ENCODE results near the gene ACTA2. TPM values are rescaled to one million over a fixed set of nuclear protein-coding genes. Genes with fewer than 3 reads are reported as not detected.

The ACTA2 gene
- 34.3 and 37.6 TPM in 2 replicates for total RNA-seq

GRCh38 chr10:88952647-88953111, at the start of gene ACTA2:
ACTA2 (minus strand) TSS chr10:88952773; CDS start chr10:88948930, 3,843 bp downstream.
- TF ChIP-seq CTCF (IDR thresholded peaks at IDR 0.05; ENCODE audit: insufficient read depth, low read length, poor library complexity, severe bottlenecking), result no peak
- Histone ChIP-seq H3K27me3 (ENCODE audit: control insufficient read depth, insufficient read depth, low read length) (no peaks in the 10 kb centered on the region), H3K4me3 (ENCODE audit: low read depth, low read length) (no peak within 1 kb of the TSS), H3K36me3 (ENCODE audit: control insufficient read depth, insufficient read depth, low read length) (no peaks in the 10 kb centered on the region)
- DNase-seq (ENCODE audit: low read depth), result no peak

- DNase-seq (ENCODE audit: low read depth), result no peak
- no peak for TF ChIP-seq CTCF (IDR thresholded peaks at IDR 0.05; ENCODE audit: insufficient read depth, low read length, poor library complexity, severe bottlenecking)
These were observed 49.1 kb upstream of the ACTA2 start for GRCh38 chr10:89001729-89002072.

GRCh38 chr10:89001024-89001728, 48.6 kb upstream of the ACTA2 start:
- Histone ChIP-seq H3K36me3 (ENCODE audit: control insufficient read depth, insufficient read depth, low read length) (no peaks in the 10 kb centered on the region), H3K4me3 (ENCODE audit: low read depth, low read length) (no peak overlapping the region), H3K27me3 (ENCODE audit: control insufficient read depth, insufficient read depth, low read length) (no peaks in the 10 kb centered on the region)
- no peak for DNase-seq (ENCODE audit: low read depth)
- TF ChIP-seq CTCF (IDR thresholded peaks at IDR 0.05; ENCODE audit: insufficient read depth, low read length, poor library complexity, severe bottlenecking), result no peak

More at GRCh38 chr10:89001729-89002072, 49.1 kb upstream of the ACTA2 start:
- no peaks in the 10 kb centered on the region for H3K27me3 ChIP-seq (ENCODE audit: control insufficient read depth, insufficient read depth, low read length)
- H3K36me3 ChIP-seq (ENCODE audit: control insufficient read depth, insufficient read depth, low read length), result no peaks in the 10 kb centered on the region
- no peak overlapping the region for H3K4me3 ChIP-seq (ENCODE audit: low read depth, low read length)

- no peaks in the 10 kb centered on the region for H3K27me3 ChIP-seq (ENCODE audit: control insufficient read depth, insufficient read depth, low read length)
- TF ChIP-seq CTCF (IDR thresholded peaks at IDR 0.05; ENCODE audit: insufficient read depth, low read length, poor library complexity, severe bottlenecking), result no peak
- H3K36me3 ChIP-seq (ENCODE audit: control insufficient read depth, insufficient read depth, low read length), result no peaks in the 10 kb centered on the region
- DNase-seq (ENCODE audit: low read depth), result no peak
- no peak overlapping the region for H3K4me3 ChIP-seq (ENCODE audit: low read depth, low read length)
These were observed 47.1 kb upstream of the ACTA2 start for GRCh38 chr10:88999625-89000024.

- no peaks in the 10 kb centered on the region for H3K36me3 ChIP-seq (ENCODE audit: control insufficient read depth, insufficient read depth, low read length)
- no peak for TF ChIP-seq CTCF (IDR thresholded peaks at IDR 0.05; ENCODE audit: insufficient read depth, low read length, poor library complexity, severe bottlenecking)
- DNase-seq (ENCODE audit: low read depth), result no peak
- H3K27me3 ChIP-seq (ENCODE audit: control insufficient read depth, insufficient read depth, low read length), result no peaks in the 10 kb centered on the region
- no peak overlapping the region for H3K4me3 ChIP-seq (ENCODE audit: low read depth, low read length)
These were observed 44.4 kb upstream of the ACTA2 start for GRCh38 chr10:88996927-88997326.

Measured in kidney epithelial cell (primary cell).